HL-60 (cell line): ENCODE measurements around the gene MAFB.

ENCODE experiments used
- CTCF ChIP-seq: IDR thresholded peaks from one replicate; pipeline ENCODE4 v1.5.1; 2011; ENCODE audit warnings: low read length, control low read depth, inconsistent platforms; ENCODE audit not compliant: insufficient read depth
- REST ChIP-seq: IDR thresholded peaks from 2 replicates; pipeline ENCODE4 v1.6.1; 2012; ENCODE audit warnings: low read depth; ENCODE audit not compliant: insufficient replicate concordance

GRCh38 chr20:40677343-40677924 lies 11.6 kb downstream of the MAFB start:
- no peak for TF ChIP-seq CTCF
- TF ChIP-seq REST, result no peak
